ENCODE measurements around the gene ALG10B.

DNA sequence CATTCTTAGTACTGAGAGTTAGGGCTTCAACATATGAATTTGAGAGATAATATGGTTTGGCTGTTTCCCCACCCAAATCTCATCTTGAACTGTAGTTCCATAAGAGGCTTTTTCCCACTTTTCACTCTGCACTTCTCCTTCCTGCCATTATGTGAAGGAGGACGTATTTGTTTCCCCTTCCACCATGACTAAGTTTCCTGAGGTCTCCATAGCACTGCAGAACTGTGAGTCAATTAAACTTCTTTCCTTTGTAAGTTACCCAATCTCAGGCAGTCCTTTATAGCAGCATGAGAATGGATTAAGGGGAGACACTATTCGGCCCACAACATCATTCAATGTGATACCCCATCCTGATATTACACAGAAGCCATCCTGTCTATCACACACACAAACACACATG, 36.8 kb upstream of the ALG10B start:
- TF ChIP-seq EZH2 (IDR thresholded peaks at IDR 0.05; ENCODE audit: borderline replicate concordance, low read length), result no peak
- TF ChIP-seq, protein P1, sequence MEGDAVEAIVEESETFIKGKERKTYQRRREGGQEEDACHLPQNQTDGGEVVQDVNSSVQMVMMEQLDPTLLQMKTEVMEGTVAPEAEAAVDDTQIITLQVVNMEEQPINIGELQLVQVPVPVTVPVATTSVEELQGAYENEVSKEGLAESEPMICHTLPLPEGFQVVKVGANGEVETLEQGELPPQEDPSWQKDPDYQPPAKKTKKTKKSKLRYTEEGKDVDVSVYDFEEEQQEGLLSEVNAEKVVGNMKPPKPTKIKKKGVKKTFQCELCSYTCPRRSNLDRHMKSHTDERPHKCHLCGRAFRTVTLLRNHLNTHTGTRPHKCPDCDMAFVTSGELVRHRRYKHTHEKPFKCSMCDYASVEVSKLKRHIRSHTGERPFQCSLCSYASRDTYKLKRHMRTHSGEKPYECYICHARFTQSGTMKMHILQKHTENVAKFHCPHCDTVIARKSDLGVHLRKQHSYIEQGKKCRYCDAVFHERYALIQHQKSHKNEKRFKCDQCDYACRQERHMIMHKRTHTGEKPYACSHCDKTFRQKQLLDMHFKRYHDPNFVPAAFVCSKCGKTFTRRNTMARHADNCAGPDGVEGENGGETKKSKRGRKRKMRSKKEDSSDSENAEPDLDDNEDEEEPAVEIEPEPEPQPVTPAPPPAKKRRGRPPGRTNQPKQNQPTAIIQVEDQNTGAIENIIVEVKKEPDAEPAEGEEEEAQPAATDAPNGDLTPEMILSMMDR (IDR thresholded peaks at IDR 0.05; ENCODE audit: low read length), result no peak
